Endothelial cell of umbilical vein (primary cell): Measurements from ENCODE around the gene MEGF11. TPM values are rescaled to one million over a fixed set of nuclear protein-coding genes. Genes with fewer than 3 reads are reported as not detected.

Experiments used
- BruUV-seq: library from RNA; stranded (reverse); fragments of 400-500 nt; replicated peaks from 2 replicates; lab custom pipeline; 2021; lab: Mats Ljungman, UMichigan
- CTCF ChIA-PET: fragments of 300-600, 350-600 bp; sonication (Branson Sonifier 250); formaldehyde crosslinking; loops from one replicate; lab custom pipeline; 2021; ENCODE audit warnings: antibody characterized with exemption, inconsistent platforms; lab: Charles Lee
- POLR2A ChIA-PET: fragments of 300-600, 350-600 bp; sonication (Branson Sonifier 250); formaldehyde crosslinking; loops from one replicate; lab custom pipeline; 2021; ENCODE audit warnings: antibody characterized with exemption, inconsistent platforms; lab: Charles Lee
- DNase-seq: peaks from one replicate; pipeline ENCODE4 v3.0.0-alpha.2; 2011; ENCODE audit warnings: low read depth, low spot score
- FAIRE-seq: peaks from 2 replicates; lab custom pipeline; 2011; peaks lifted over from hg19 to GRCh38; lab: Jason Lieb, UNC
- H2AFZ ChIP-seq: 2 replicates; pipeline ENCODE4 v1.6.0; 2012; ENCODE audit warnings: low read depth, low read length, control low read depth, inconsistent platforms
- H3K27ac ChIP-seq: 2 replicates; pipeline ENCODE4 v1.5.1; 2011; ENCODE audit warnings: low read depth, mild to moderate bottlenecking, control low read depth, low read length, moderate library complexity; ENCODE audit not compliant: insufficient read depth
- H3K27me3 ChIP-seq, 2 experiments: 2 replicates each; pipeline versions ENCODE4 v1.6.0 to v1.6.1; 2011; ENCODE audit warnings: low read length in 2 of 2, mixed read lengths in 1 of 2; ENCODE audit not compliant: control insufficient read depth in 2 of 2, insufficient read depth in 2 of 2
- H3K36me3 ChIP-seq, 2 experiments: 2 replicates in 1 of 2; 3 replicates in 1 of 2; pipeline ENCODE4 v1.5.1; 2011; ENCODE audit warnings: low read length in 2 of 2, mild to moderate bottlenecking in 1 of 2, moderate library complexity in 1 of 2; ENCODE audit not compliant: control insufficient read depth in 2 of 2, insufficient read depth in 2 of 2; ENCODE audit errors: extremely low read depth in 1 of 2
- H3K4me1 ChIP-seq: 3 replicates; pipeline ENCODE4 v1.5.1; 2011; ENCODE audit warnings: mild to moderate bottlenecking, low read length; ENCODE audit not compliant: control insufficient read depth, insufficient read depth; ENCODE audit errors: extremely low read depth
- H3K4me2 ChIP-seq: 2 replicates; pipeline ENCODE4 v1.6.1; 2011; ENCODE audit warnings: low read length, control low read depth, mixed read lengths; ENCODE audit not compliant: insufficient read depth
- H3K4me3 ChIP-seq, 3 experiments: fragments of 200-600 bp in 1 of 3; sonication (generic), shearing (Covaris generic) in 1 of 3; replicated peaks in 1 of 3; 2 replicates each; pipeline ENCODE4 v1.5.1; 2011 to 2016; ENCODE audit warnings: control low read depth in 3 of 3, low read length in 3 of 3, mild to moderate bottlenecking in 2 of 3, inconsistent platforms in 1 of 3, low read depth in 1 of 3, moderate library complexity in 1 of 3; ENCODE audit not compliant: insufficient read depth in 1 of 3
- H3K79me2 ChIP-seq: 2 replicates; pipeline ENCODE4 v1.6.0; 2012; ENCODE audit warnings: low read length, inconsistent platforms; ENCODE audit not compliant: control insufficient read depth, insufficient read depth
- H3K9ac ChIP-seq: replicated peaks from 2 replicates; pipeline ENCODE3; 2011; ENCODE audit warnings: low read length, control low read depth; ENCODE audit not compliant: insufficient read depth; ENCODE audit errors: extremely low read depth
- H3K9me1 ChIP-seq: replicated peaks from 3 replicates; pipeline ENCODE4 v1.6.0; 2011; ENCODE audit warnings: mild to moderate bottlenecking, low read length; ENCODE audit not compliant: control insufficient read depth, insufficient read depth; ENCODE audit errors: extremely low read depth
- H3K9me3 ChIP-seq: replicated peaks from 2 replicates; pipeline ENCODE4 v1.5.1; 2012; ENCODE audit warnings: low read length, inconsistent platforms; ENCODE audit not compliant: control insufficient read depth, insufficient read depth
- H4K20me1 ChIP-seq: replicated peaks from 2 replicates; pipeline ENCODE3; 2011; ENCODE audit warnings: mild to moderate bottlenecking, low read length; ENCODE audit not compliant: control insufficient read depth, insufficient read depth; ENCODE audit errors: extremely low read depth
- CTCF ChIP-seq, 2 donors: IDR thresholded peaks; 1 replicate in 1 of 2; 2 replicates in 1 of 2; pipeline ENCODE4 v1.5.1; 2011; ENCODE audit warnings: low read length in 2 of 2, mild to moderate bottlenecking in 2 of 2, moderate library complexity in 2 of 2, control low read depth in 1 of 2, inconsistent platforms in 1 of 2, low read depth in 1 of 2; ENCODE audit not compliant: insufficient read depth in 1 of 2; ENCODE audit errors: extremely low read depth in 1 of 2
- EZH2 ChIP-seq: IDR thresholded peaks from 2 replicates; pipeline ENCODE4 v1.6.1; 2012; ENCODE audit warnings: borderline replicate concordance, low read depth, mild to moderate bottlenecking, moderate library complexity, low read length, inconsistent platforms; ENCODE audit not compliant: severe bottlenecking
- FOS ChIP-seq: IDR thresholded peaks from 2 replicates; pipeline ENCODE4 v1.6.1; 2011; ENCODE audit warnings: mild to moderate bottlenecking, low read length, moderate library complexity, borderline replicate concordance; ENCODE audit not compliant: insufficient read depth
- GATA2 ChIP-seq: IDR thresholded peaks from 2 replicates; pipeline ENCODE4 v1.7.0; 2011; ENCODE audit warnings: low read depth, mild to moderate bottlenecking, moderate library complexity, mixed read lengths, low read length; ENCODE audit not compliant: insufficient read length, insufficient read depth
- JUN ChIP-seq: IDR thresholded peaks from 2 replicates; pipeline ENCODE4 v1.6.1; 2011; ENCODE audit warnings: borderline replicate concordance, low read depth; ENCODE audit not compliant: insufficient read length, insufficient read depth
- MAX ChIP-seq: IDR thresholded peaks from 2 replicates; pipeline ENCODE4 v1.6.1; 2011; ENCODE audit not compliant: insufficient read depth, insufficient read length
- MYC ChIP-seq: IDR thresholded peaks from one replicate; pipeline ENCODE4 v1.6.1; 2011; ENCODE audit warnings: mild to moderate bottlenecking, low read depth, low read length
- POLR2A ChIP-seq: IDR thresholded peaks from 2 replicates; pipeline ENCODE4 v1.6.1; 2012; ENCODE audit warnings: low read depth, mild to moderate bottlenecking, control low read depth, low read length
- POLR2AphosphoS5 ChIP-seq: IDR thresholded peaks from 2 replicates; pipeline ENCODE4 v1.6.1; 2012; ENCODE audit warnings: low read depth, mild to moderate bottlenecking, control low read depth, low read length, moderate library complexity; ENCODE audit not compliant: insufficient read depth
- dilution Hi-C: fragments of 300-500 bp; cut with MboI; formaldehyde crosslinking; loops from one replicate; pipeline ENCODE4 v1.15.0; 2019; ENCODE audit warnings: low sequenced_read_pairs; ENCODE audit not compliant: extremely low pct_ligation_motif_present
- intact Hi-C: fragments of 100-400 bp; cut with micrococcal nuclease; formaldehyde crosslinking; loops from one replicate; pipeline ENCODE4 v1.10.0; 2022
- polyA plus RNA-seq, 4 experiments: library from polyadenylated mRNA; depleted of rRNA in 3 of 4; stranded (reverse) in 3 of 4; unstranded in 1 of 4; fragments of >200 nt; gene quantifications; 2 replicates each; pipeline versions ENCODE4 v1.2.1 to v1.2.3, GENCODE V29; 2011 to 2012; ENCODE audit warnings: missing spikeins in 1 of 4
- total RNA-seq: library from RNA; stranded (reverse); gene quantifications from 2 replicates; pipeline ENCODE4 v1.2.3, GENCODE V29; 2021

Gene MEGF11
- total and polyA plus RNA-seq, 2 donors (not counting 3 experiments of a cell fraction or from before 2014, with no cell fraction given) = not detected

- FAIRE-seq (no peak), DNase-seq (no peak)
- intact Hi-C loops = no loop called here
- ChIA-PET POLR2A (no interaction called here), CTCF (interaction anchor here (1.0 kb wide), 1 partner anchor 9 kb away, joined by 3 read pairs; no protein-coding TSS in a partner anchor)
- Histone ChIP-seq H3K9me1 (no peaks in the 10 kb centered on the region), H3K27ac (no peak overlapping the region), H3K4me2 (no peak overlapping the region), H3K4me1 (no peaks in the 10 kb centered on the region), H4K20me1 (no peaks in the 10 kb centered on the region), H3K9ac (no peak overlapping the region), H3K4me3 (no peak overlapping the region), H3K9me3 (no peaks in the 10 kb centered on the region), H2AFZ (no peak overlapping the region), H3K79me2 (no peaks in the 10 kb centered on the region), H3K27me3 (no peaks in the 10 kb centered on the region), H3K36me3 (no peaks in the 10 kb centered on the region)
- BruUV-seq = no TSS peak
- dilution Hi-C loops = no loop called here
- TF ChIP-seq JUN (no peak), EZH2 (no peak), POLR2AphosphoS5 (no peak), MAX (no peak), GATA2 (no peak), FOS (no peak), CTCF (IDR thresholded peaks at IDR 0.05; ENCODE audit: extremely low read depth in 1 of 2, insufficient read depth in 1 of 2, low read depth in 1 of 2, low read length in 2 of 2) (no peak), MYC (no peak), POLR2A (no peak)
These were observed 324.0 kb downstream of the MEGF11 start for GRCh38 chr15:65929573-65929972.
